ENCODE data around the gene SAP25. TPM values are rescaled to one million over a fixed set of nuclear protein-coding genes. Genes with fewer than 3 reads are reported as not detected.
"Not testable (repeated sequence)": the region's sequence is repeated elsewhere in the genome, so short reads cannot be mapped to it uniquely, and the experiment has no call there.

The SAP25 gene
- total and polyA plus RNA-seq, 12 donors, result 0.67 to 11.3 (median 1.6) TPM; not detected in 4

- WGBS, 4 donors, result 89 to 98% (median 95%) methylated on average over 3 of the region's 3 CpGs
- peaks cover 7 to 18% of the 10 kb centered on the region in 2 donors for H3K4me1 ChIP-seq (replicated peaks in 1 of 2)
- no peak for DNase-seq
- no peak overlapping the region for H3K27ac ChIP-seq
- H3K27me3 ChIP-seq, result no peaks in the 10 kb centered on the region
- no peak overlapping the region for H3K4me3 ChIP-seq
- intact Hi-C loops (cut with DNase I), result no loop called here
- peaks cover 0 to 88% of the 10 kb centered on the region in 2 donors for H3K36me3 ChIP-seq (replicated peaks in 1 of 2)
- TF ChIP-seq CTCF (IDR thresholded peaks at IDR 0.05), result no peak
- no peak for TF ChIP-seq POLR2A (IDR thresholded peaks at IDR 0.05)
- H3K9me3 ChIP-seq (replicated peaks in 1 of 3), result no peaks in the 10 kb centered on the region
Measured at GRCh38 chr7:100553032-100553431, 20.7 kb downstream of the SAP25 start.

- DNase-seq, result no peak
- Histone ChIP-seq H3K27ac (no peak overlapping the region), H3K27me3 (no peaks in the 10 kb centered on the region), H3K9me3 (replicated peaks in 1 of 3) (no peaks in the 10 kb centered on the region), H3K36me3 (replicated peaks in 1 of 2) (peaks cover 0 to 83% of the 10 kb centered on the region in 2 donors), H3K4me3 (no peak overlapping the region), H3K4me1 (replicated peaks in 1 of 2) (peaks cover 12 to 23% of the 10 kb centered on the region in 2 donors)
- intact Hi-C loops (cut with DNase I), result no loop called here
- WGBS, 4 donors, result 95 to 98% (median 96%) methylated on average over 2 of the region's 2 CpGs
- TF ChIP-seq CTCF (IDR thresholded peaks at IDR 0.05) (no peak), POLR2A (IDR thresholded peaks at IDR 0.05) (no peak)
Measured at GRCh38 chr7:100552532-100552931, 21.2 kb downstream of the SAP25 start.

GRCh38 chr7:100548446-100548845 is 25.3 kb downstream of the SAP25 start:
- H3K4me3 ChIP-seq; DNase-seq; H3K9me3 ChIP-seq (replicated peaks in 1 of 3); intact Hi-C loops (cut with DNase I); H3K27me3 ChIP-seq: not testable (repeated sequence)
- peaks cover 52 to 57% of the 10 kb centered on the region in 2 donors for H3K4me1 ChIP-seq (replicated peaks in 1 of 2)
- H3K27ac ChIP-seq, result peak overlapping the region; percentile 88 to 99 (median 93)
- 68 to 76% (median 71%) methylated on average over 4 to 5 of the region's 5 CpGs for WGBS, 4 donors
- H3K36me3 ChIP-seq (replicated peaks in 1 of 2), result peaks cover 0 to 46% of the 10 kb centered on the region in 2 donors

- TF ChIP-seq POLR2A (IDR thresholded peaks at IDR 0.05) (no peak), CTCF (IDR thresholded peaks at IDR 0.05) (peak in 3 of 6 experiments; percentile 24 to 46 (median 27))
- Histone ChIP-seq H3K36me3 (replicated peaks in 1 of 2) (peaks cover 0 to 40% of the 10 kb centered on the region in 2 donors), H3K4me1 (replicated peaks in 1 of 2) (peaks cover 57 to 63% of the 10 kb centered on the region in 2 donors), H3K27ac (peak overlapping the region; percentile 88 to 99 (median 93)), H3K9me3 (replicated peaks in 1 of 3) (no peaks in the 10 kb centered on the region), H3K27me3 (no peaks in the 10 kb centered on the region), H3K4me3 (no peak overlapping the region)
- intact Hi-C loops (cut with DNase I), result no loop called here
- peak in 6 of 7 donors; percentile 54 to 78 (median 72) for DNase-seq
- 6 to 13% (median 12%) methylated on average over 2 of the region's 2 CpGs for WGBS, 4 donors
Measured at GRCh38 chr7:100547872-100548271, 25.8 kb downstream of the SAP25 start.

Data from adrenal gland (tissue), 12 donors.